ENCODE data around the gene PIK3R5.

The PIK3R5 gene

GRCh38 chr17:8955021-8955959 is 10.2 kb downstream of the PIK3R5 start:
- no peak for DNase-seq (ENCODE audit: low read depth, low spot score)
- no peak overlapping the region for H3K27ac ChIP-seq

GRCh38 chr17:8954339-8954738 is 11.2 kb downstream of the PIK3R5 start:
- H3K27ac ChIP-seq: no peak overlapping the region
- no peak for DNase-seq (ENCODE audit: low read depth, low spot score)

GRCh38 chr17:8953156-8953885 is 12.2 kb downstream of the PIK3R5 start:
- no peak for DNase-seq (ENCODE audit: low read depth, low spot score)
- no peak overlapping the region for H3K27ac ChIP-seq

GRCh38 chr17:8952191-8952590 is 13.3 kb downstream of the PIK3R5 start:
- H3K27ac ChIP-seq: no peak overlapping the region
- DNase-seq (ENCODE audit: low read depth, low spot score): no peak

- no peak for DNase-seq (ENCODE audit: low read depth, low spot score)
- H3K27ac ChIP-seq: no peak overlapping the region
These were observed 14.3 kb downstream of the PIK3R5 start for GRCh38 chr17:8951206-8951605.

GRCh38 chr17:8949061-8949661 is 16.3 kb downstream of the PIK3R5 start:
- no peak overlapping the region for H3K27ac ChIP-seq
- DNase-seq (ENCODE audit: low read depth, low spot score): no peak

- H3K27ac ChIP-seq: no peak overlapping the region
- DNase-seq (ENCODE audit: low read depth, low spot score): no peak
These were observed 17.0 kb downstream of the PIK3R5 start for GRCh38 chr17:8948462-8948861.

GRCh38 chr17:8947201-8947600 is 18.3 kb downstream of the PIK3R5 start:
- DNase-seq (ENCODE audit: low read depth, low spot score): no peak
- H3K27ac ChIP-seq: no peak overlapping the region

GRCh38 chr17:8946476-8946875 is 19.0 kb downstream of the PIK3R5 start:
- DNase-seq (ENCODE audit: low read depth, low spot score): no peak

GRCh38 chr17:8946071-8946470 is 19.4 kb downstream of the PIK3R5 start:
- DNase-seq (ENCODE audit: low read depth, low spot score): no peak
- no peak overlapping the region for H3K27ac ChIP-seq

More at GRCh38 chr17:8946476-8946875, 19.0 kb downstream of the PIK3R5 start:
- no peak overlapping the region for H3K27ac ChIP-seq

GRCh38 chr17:8944748-8945147 is 20.8 kb downstream of the PIK3R5 start:
- DNase-seq (ENCODE audit: low read depth, low spot score): no peak
- no peak overlapping the region for H3K27ac ChIP-seq

- H3K27ac ChIP-seq: no peak overlapping the region
- no peak for DNase-seq (ENCODE audit: low read depth, low spot score)
These were observed 21.4 kb downstream of the PIK3R5 start for GRCh38 chr17:8944083-8944482.

GRCh38 chr17:8941980-8942622 is 23.4 kb downstream of the PIK3R5 start:
- DNase-seq (ENCODE audit: low read depth, low spot score): no peak
- H3K27ac ChIP-seq: no peak overlapping the region

- DNase-seq (ENCODE audit: low read depth, low spot score): no peak
- H3K27ac ChIP-seq: no peak overlapping the region
These were observed 24.0 kb downstream of the PIK3R5 start for GRCh38 chr17:8941520-8941919.

GRCh38 chr17:8940866-8941471 is 24.5 kb downstream of the PIK3R5 start:
- no peak overlapping the region for H3K27ac ChIP-seq
- DNase-seq (ENCODE audit: low read depth, low spot score): no peak

GRCh38 chr17:8939496-8940334 is 25.8 kb downstream of the PIK3R5 start:
- H3K27ac ChIP-seq: no peak overlapping the region
- DNase-seq (ENCODE audit: low read depth, low spot score): no peak

- no peak overlapping the region for H3K27ac ChIP-seq
- DNase-seq (ENCODE audit: low read depth, low spot score): no peak
These were observed 26.6 kb downstream of the PIK3R5 start for GRCh38 chr17:8938933-8939332.

- DNase-seq (ENCODE audit: low read depth, low spot score): peak; percentile 51
- H3K27ac ChIP-seq: no peak overlapping the region
These were observed 30.3 kb downstream of the PIK3R5 start for GRCh38 chr17:8935191-8935590.

- DNase-seq (ENCODE audit: low read depth, low spot score): no peak
- H3K27ac ChIP-seq: no peak overlapping the region
These were observed 31.2 kb downstream of the PIK3R5 start for GRCh38 chr17:8934346-8934745.
